ENCODE measurements around the gene SLC16A12. TPM values are rescaled to one million over a fixed set of nuclear protein-coding genes. Genes with fewer than 3 reads are reported as not detected.

The SLC16A12 gene
- total and polyA plus RNA-seq, 2 donors (not counting 1 experiment from before 2014, with no cell fraction given), result under 0.01 to 0.26 TPM

- no peak overlapping the region for H3K9ac ChIP-seq (ENCODE audit: insufficient read depth, low read length)
- H3K9me3 ChIP-seq (ENCODE audit: control insufficient read depth, insufficient read depth, low read depth, low read length), result no peaks in the 10 kb centered on the region
- DNase-seq (ENCODE audit: low read depth in 2 of 2), result no peak
- H4K20me1 ChIP-seq (ENCODE audit: control insufficient read depth, extremely low read depth, insufficient read depth, low read length), result no peaks in the 10 kb centered on the region
- H3K27me3 ChIP-seq (ENCODE audit: control insufficient read depth, insufficient read depth, low read length), result no peaks in the 10 kb centered on the region
- no peak overlapping the region for H2AFZ ChIP-seq (ENCODE audit: low read length)
- H3K36me3 ChIP-seq (ENCODE audit: control insufficient read depth, insufficient read depth, low read length), result no peaks in the 10 kb centered on the region
- H3K27ac ChIP-seq (ENCODE audit: insufficient read depth, low read length), result no peak overlapping the region
- H3K4me1 ChIP-seq (ENCODE audit: control insufficient read depth, extremely low read depth, insufficient read depth, low read length), result peaks cover 16% of the 10 kb centered on the region
- TF ChIP-seq CTCF (conservative IDR thresholded peaks at IDR 0.05 in 1 of 2, IDR thresholded peaks at IDR 0.05 in 1 of 2; ENCODE audit: low read depth in 1 of 2, low read length in 2 of 2) (no peak), EZH2 (IDR thresholded peaks at IDR 0.05; ENCODE audit: low read length, missing control alignments) (no peak)
- H3K4me2 ChIP-seq (ENCODE audit: extremely low read depth, insufficient read depth, low read length), result no peak overlapping the region
- no peak overlapping the region for H3K4me3 ChIP-seq (replicated peaks in 1 of 4; ENCODE audit: control extremely low read depth in 1 of 4, insufficient read depth in 1 of 4, low read depth in 3 of 4, low read length in 4 of 4)
- H3K79me2 ChIP-seq (ENCODE audit: control insufficient read depth, insufficient read depth, low read length), result no peaks in the 10 kb centered on the region
These were observed 14.7 kb downstream of the SLC16A12 start for GRCh38 chr10:89520706-89521105.

GRCh38 chr10:89518876-89519842 is 16.2 kb downstream of the SLC16A12 start:
- no peak overlapping the region for H3K4me2 ChIP-seq (ENCODE audit: extremely low read depth, insufficient read depth, low read length)

More at GRCh38 chr10:89518876-89519842, 16.2 kb downstream of the SLC16A12 start:
- no peaks in the 10 kb centered on the region for H3K79me2 ChIP-seq (ENCODE audit: control insufficient read depth, insufficient read depth, low read length)
- no peaks in the 10 kb centered on the region for H3K27me3 ChIP-seq (ENCODE audit: control insufficient read depth, insufficient read depth, low read length)
- no peaks in the 10 kb centered on the region for H3K36me3 ChIP-seq (ENCODE audit: control insufficient read depth, insufficient read depth, low read length)
- no peaks in the 10 kb centered on the region for H3K9me3 ChIP-seq (ENCODE audit: control insufficient read depth, insufficient read depth, low read depth, low read length)
- no peak overlapping the region for H2AFZ ChIP-seq (ENCODE audit: low read length)
- no peak overlapping the region for H3K9ac ChIP-seq (ENCODE audit: insufficient read depth, low read length)
- peaks cover 27% of the 10 kb centered on the region for H3K4me1 ChIP-seq (ENCODE audit: control insufficient read depth, extremely low read depth, insufficient read depth, low read length)
- H4K20me1 ChIP-seq (ENCODE audit: control insufficient read depth, extremely low read depth, insufficient read depth, low read length), result no peaks in the 10 kb centered on the region
- H3K27ac ChIP-seq (ENCODE audit: insufficient read depth, low read length), result peak overlapping the region; percentile 64
- DNase-seq (ENCODE audit: low read depth in 2 of 2), result peak; percentile 36 to 54
- H3K4me3 ChIP-seq (replicated peaks in 1 of 4; ENCODE audit: control extremely low read depth in 1 of 4, insufficient read depth in 1 of 4, low read depth in 3 of 4, low read length in 4 of 4), result no peak overlapping the region
- TF ChIP-seq EZH2 (IDR thresholded peaks at IDR 0.05; ENCODE audit: low read length, missing control alignments), result no peak
- no peak for TF ChIP-seq CTCF (conservative IDR thresholded peaks at IDR 0.05 in 1 of 2, IDR thresholded peaks at IDR 0.05 in 1 of 2; ENCODE audit: low read depth in 1 of 2, low read length in 2 of 2)
